ENCODE results near the gene NCMAP. TPM values are rescaled to one million over a fixed set of nuclear protein-coding genes. Genes with fewer than 3 reads are reported as not detected.
"Not testable (repeated sequence)": the region's sequence is repeated elsewhere in the genome, so short reads cannot be mapped to it uniquely, and the experiment has no call there.

The NCMAP gene
- polyA plus RNA-seq, 3 donors = 0.47 to 0.79 (median 0.59) TPM

GRCh38 chr1:24540906-24541710, 14.8 kb upstream of the NCMAP start:
- no peak for DNase-seq

DNA sequence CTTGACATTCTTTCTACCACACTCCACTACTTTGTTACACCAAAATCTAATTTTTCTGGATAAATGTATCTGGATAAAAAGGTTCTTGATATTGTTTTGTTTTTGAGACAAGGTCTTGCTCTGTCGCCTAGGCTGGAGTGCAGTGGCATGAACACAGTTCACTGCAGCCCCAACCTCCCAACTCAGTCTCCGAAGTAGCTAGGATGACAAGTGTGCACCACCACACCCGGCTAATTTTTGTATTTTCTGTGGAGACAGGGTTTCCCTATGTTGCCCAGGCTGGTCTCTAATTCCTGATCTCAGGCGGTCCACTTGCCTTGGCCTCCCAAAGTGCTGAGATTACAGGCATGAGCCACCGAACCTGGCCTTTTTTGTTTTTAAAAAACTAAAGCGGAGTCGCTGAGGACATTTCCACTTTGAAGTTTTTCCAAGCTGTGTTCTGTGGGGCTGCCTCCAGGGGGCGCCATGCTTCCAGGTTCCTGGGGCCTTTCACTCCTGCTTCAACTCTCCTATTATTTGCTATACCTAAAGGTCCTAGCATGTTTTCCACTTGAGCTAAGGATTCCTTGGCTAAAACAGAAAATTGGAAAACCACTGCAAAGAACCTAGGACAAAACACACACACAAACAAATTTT, 14.1 kb upstream of the NCMAP start:
- DNase-seq = no peak

- DNase-seq = no peak
These were observed 11.6 kb upstream of the NCMAP start for GRCh38 chr1:24544239-24544638.

DNA sequence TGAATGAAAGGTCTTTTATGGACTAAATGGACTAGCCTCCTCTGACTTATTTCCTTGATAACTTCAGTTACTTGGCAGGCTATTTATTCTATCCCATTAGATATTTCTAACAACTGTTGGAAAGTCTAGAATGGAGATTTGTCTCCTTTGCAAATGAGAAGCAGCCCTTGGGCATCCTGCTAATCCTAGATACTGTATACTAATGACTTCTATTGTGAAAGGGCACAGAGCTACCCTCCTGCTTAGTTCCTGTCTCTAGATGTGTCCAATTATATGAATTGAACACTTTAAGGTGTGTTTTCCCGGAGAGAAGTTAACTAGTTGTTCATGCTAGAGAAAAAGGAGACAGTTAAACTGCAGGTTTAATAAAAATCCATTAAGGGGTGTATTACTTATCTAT, 10.2 kb upstream of the NCMAP start:
- no peak for DNase-seq

- no peak for DNase-seq
These were observed 8.7 kb upstream of the NCMAP start for GRCh38 chr1:24547195-24547594.

DNA sequence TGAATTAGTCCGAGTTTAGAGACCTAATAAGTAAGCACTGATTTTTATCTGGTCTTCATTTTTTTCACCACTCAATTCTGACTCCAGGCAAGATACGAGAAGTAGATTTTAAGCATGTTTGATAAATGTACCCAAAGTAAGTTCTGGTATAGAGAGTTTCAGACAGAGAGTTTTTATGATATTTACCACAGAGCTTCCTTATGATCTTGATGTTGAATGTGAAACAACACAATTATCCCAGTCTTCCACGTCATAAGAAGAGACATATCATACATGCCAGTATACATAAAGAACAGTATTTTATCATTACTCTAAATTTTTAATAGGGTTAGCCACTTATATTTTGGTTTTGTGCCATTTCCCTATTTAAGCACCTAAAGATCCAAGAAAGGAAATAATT, 7.8 kb upstream of the NCMAP start:
- DNase-seq = no peak

- DNase-seq = not testable (repeated sequence)
These were observed 6.7 kb upstream of the NCMAP start for GRCh38 chr1:24549210-24549609.

- DNase-seq = no peak
These were observed 4.5 kb upstream of the NCMAP start for GRCh38 chr1:24551290-24551959.

GRCh38 chr1:24551960-24552571, 3.8 kb upstream of the NCMAP start:
- peak; percentile 76 for DNase-seq

GRCh38 chr1:24553931-24554330, 2.0 kb upstream of the NCMAP start:
- DNase-seq = no peak

DNA sequence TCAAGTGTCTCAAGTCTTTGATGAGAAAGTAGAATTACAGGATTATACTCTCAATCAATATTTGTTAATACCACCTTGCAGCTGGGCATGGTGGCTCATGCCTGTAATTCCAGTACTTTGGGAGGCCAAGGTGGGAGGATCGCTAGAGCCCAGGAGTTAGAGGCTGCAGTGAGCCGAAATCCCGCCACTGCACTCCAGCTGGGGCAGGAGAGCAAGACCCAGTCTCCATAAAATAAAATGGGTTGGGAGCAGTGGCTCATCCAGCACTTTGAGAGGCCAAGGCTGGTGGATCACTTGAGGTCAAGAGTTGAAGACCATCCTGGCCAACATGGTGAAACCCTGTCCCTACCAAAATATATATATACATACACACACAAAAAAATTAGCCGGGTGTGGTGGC, 1.2 kb upstream of the NCMAP start:
- DNase-seq = no peak

DNA sequence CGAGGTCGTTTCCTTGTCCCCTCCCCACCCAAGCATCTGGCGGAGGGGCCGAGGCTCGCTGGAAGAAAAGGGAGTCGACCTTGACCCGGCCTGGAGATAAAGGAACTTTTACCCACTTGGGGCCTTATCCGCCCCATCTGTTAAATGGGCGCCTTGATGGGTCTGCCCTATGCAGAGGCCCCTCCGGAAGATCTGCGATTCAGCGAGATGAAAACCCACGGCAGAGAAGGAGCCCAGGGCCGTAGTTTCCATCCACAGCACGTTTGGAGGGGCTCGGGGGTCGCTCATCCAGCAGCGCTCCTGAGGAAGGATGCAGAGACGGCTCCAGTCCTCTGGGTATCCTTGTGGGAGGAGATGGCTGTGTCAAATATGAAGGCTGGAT, 518 bp downstream of the NCMAP start:
- DNase-seq = no peak

DNA sequence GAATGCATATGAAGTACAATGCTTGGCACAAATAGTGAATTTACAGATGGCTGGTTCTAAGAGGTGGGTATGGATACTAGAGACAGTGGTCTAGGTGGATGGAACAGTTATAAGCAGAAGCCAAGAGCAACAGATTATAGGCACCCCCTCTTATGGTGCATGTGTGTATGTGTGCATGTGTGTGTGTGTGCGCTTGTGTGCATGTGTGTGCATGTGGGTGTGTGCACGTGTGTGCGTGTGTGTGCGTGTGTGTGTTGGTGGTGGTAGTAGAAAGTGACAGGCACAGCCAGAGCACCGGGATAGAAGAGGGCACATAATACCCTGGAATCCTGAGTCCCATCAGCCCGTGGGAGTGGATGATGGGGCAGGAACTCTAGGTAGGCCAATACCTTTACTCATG, 1.3 kb downstream of the NCMAP start:
- DNase-seq = no peak

- DNase-seq = no peak
These were observed 1.8 kb downstream of the NCMAP start for GRCh38 chr1:24557711-24558131.

- DNase-seq = no peak
These were observed 2.6 kb downstream of the NCMAP start for GRCh38 chr1:24558455-24558854.

DNA sequence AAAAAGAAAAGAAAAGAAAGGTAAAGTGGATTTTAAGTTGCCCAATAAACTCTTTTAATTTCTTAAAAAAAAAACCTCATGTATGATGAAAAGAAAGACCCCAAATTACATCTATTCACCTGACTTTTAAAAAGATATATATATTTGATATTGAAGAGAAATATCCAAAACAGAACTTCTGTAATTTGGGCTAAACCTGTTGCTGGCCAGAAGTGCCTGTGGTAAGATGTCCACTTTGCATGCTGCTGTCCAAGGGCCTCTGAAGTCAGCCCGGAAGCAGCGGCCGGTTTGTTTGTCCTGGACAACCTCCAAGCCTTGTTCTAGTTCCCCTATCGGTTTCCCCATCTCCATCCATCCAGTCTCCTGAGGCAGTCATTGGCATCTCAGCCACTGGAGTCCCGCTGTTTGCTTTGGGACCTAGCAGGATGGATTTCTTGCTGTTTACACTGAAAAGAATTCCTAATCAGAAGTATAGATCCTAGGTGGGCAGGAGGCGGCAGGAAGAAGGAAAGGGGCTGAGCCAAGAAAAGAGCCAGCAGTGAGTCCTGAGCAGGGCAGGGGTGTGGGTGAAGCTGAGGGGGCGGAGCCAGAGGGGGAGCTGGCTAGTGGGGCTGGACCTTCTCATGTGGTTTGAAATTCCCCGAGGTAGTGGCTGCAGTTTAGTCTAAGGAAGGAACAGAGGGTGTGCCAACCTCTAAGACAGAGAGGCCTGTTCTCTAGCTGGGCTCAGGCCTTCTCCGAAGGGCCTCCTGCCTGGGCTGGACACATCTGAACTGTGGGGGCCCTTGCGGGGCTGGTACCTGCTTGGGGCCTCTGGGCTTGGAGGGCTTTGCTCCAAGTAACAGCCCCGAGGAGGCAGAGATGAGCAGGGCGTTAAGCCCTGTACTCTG, 3.3 kb downstream of the NCMAP start:
- DNase-seq = peak; percentile 66

DNA sequence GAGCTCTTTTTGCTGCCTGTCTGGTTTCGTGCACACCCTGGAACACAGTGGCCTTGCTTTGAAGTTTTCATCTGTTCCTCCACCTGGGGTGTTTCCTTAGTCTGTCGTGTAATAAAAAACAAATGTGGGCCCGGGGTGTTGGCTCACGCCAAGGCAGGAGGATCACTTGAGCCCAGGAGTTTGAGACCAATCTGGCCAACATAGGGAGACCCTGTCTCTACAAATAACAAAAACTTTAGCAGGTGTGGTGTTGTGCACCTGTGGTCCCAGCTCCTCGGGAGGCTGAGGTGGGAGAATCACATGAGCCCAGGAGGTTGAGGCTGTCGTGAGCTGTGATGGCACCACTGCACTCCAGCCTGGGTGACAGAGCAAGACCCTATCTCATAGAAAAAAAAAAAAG, 4.5 kb downstream of the NCMAP start:
- DNase-seq = no peak

DNA sequence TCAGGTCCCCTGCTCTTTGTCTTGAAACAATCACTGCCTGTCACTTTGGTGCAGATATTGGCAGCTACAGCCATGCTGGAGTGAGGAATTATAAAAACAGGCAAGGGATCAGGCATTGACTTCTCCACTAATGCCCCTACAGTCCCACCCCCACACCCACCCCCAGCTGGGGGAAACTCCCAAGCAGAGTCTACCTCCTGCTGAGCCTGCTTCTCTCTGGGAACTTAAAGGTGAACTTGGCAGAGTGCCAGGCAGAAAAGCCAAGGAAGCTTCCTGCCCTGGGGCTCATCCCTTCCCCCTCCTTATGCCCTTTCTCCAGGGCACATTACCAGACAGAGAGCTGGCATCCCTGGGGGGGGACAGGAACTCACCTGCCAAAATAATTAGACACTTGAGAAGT, 6.7 kb downstream of the NCMAP start:
- no peak for DNase-seq

GRCh38 chr1:24564695-24565094, 8.8 kb downstream of the NCMAP start:
- DNase-seq = no peak

DNA sequence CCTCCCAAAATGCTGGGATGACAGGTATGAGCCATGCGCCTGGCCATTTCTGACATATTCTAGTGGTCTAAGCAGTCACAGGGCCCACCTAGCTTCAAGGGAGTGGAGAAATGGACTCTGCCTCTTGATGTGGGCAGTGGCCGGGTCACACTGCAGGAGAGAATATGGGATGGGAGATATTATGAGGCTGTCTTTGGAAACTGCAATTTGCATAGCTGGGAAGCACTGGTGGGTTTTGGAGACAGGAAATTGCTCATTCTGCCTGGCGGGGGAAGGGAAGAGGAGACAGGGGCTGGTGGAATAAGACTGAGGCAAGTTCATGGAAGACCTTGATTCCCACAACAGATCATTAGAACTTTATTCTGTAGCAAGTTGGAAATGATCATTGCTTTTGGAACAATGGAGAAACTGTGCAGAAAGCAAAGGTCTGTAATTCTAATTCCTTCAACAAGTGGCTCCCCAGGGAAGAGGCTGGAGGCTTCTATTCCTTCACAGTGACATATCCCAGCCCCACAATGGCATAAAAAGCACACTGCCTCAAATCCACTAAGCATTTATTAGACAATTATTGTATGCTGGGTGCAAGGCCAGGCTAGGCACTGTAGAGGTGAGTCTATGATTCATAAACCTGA, 10.5 kb downstream of the NCMAP start:
- DNase-seq = no peak

GRCh38 chr1:24567792-24568388, 12.0 kb downstream of the NCMAP start:
- peak; percentile 65 for DNase-seq
